GM10266 (cell line): ENCODE data around the gene PTGR3.
A peak's percentile ranks its signal among the peaks of the same experiment; 100 is the strongest.

Experiments
- DNase-seq: peaks from one replicate; pipeline ENCODE4 v3.0.0; 2012; ENCODE audit errors: extremely low spot score
- TF ChIP-seq, protein P1 (sequence below): IDR thresholded peaks from 2 replicates; pipeline ENCODE4 v1.5.1; 2012; ENCODE audit warnings: mild to moderate bottlenecking, low read depth; ENCODE audit not compliant: control insufficient read depth, insufficient read depth; ENCODE audit errors: missing control alignments

The PTGR3 gene

DNA sequence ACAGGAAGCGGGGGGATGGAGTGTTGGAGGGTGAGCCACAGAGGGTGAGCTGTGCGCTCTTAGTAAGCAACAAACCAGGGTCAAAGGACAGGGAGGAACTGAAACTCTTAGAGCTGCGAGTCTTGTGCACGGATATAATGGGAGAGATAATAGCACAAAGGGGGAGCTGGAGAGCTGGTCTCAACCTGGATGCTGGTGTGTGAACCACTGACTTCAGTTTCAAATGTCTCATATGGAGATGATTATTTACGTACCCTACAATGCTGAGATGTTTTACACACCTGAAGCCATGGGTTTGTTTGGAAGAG, 35.9 kb downstream of the PTGR3 start:
- TF ChIP-seq, protein P1, sequence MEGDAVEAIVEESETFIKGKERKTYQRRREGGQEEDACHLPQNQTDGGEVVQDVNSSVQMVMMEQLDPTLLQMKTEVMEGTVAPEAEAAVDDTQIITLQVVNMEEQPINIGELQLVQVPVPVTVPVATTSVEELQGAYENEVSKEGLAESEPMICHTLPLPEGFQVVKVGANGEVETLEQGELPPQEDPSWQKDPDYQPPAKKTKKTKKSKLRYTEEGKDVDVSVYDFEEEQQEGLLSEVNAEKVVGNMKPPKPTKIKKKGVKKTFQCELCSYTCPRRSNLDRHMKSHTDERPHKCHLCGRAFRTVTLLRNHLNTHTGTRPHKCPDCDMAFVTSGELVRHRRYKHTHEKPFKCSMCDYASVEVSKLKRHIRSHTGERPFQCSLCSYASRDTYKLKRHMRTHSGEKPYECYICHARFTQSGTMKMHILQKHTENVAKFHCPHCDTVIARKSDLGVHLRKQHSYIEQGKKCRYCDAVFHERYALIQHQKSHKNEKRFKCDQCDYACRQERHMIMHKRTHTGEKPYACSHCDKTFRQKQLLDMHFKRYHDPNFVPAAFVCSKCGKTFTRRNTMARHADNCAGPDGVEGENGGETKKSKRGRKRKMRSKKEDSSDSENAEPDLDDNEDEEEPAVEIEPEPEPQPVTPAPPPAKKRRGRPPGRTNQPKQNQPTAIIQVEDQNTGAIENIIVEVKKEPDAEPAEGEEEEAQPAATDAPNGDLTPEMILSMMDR = peak; percentile 37
- DNase-seq = peak; percentile 84

DNA sequence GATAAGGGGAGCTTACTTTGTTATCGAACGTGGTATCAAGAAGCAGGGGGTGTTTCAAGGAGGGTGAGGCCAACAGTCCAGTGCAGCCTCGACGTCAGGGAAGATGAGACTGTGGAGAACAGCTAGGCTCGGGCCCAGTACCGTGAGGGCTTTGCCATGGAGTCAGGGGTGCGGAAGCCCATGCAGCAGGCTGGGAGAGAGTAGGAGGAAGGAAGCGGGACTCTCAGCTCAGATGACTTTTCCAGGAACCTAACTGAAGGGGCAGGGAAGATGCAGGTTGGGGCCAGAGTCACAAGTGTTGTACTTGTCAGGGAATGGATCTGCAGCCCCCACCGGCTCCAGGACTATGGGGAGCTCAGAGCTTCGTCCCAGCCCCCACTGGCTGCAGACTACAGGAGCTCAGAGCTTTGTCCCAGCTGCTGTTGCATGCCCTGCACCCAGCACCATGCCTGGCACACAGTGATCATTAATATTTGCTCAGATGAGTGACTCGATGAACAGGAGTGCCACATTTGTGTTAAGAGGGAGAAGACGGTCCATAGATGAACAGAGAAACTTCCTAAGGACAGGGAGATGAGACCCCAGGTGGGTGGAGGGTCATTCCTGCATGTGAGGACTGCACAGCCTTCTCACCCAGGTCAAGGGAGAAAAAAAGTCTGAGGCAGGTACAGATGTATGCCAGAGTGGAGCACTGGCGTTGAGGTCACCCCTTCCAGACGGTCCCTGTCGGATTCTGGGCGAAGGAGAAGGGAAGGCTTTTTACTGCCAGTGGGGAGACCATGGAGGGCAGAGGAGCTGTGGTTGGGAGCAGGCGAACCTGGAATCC, 36.4 kb downstream of the PTGR3 start:
- TF ChIP-seq, protein P1 = no peak
- DNase-seq = no peak

DNA sequence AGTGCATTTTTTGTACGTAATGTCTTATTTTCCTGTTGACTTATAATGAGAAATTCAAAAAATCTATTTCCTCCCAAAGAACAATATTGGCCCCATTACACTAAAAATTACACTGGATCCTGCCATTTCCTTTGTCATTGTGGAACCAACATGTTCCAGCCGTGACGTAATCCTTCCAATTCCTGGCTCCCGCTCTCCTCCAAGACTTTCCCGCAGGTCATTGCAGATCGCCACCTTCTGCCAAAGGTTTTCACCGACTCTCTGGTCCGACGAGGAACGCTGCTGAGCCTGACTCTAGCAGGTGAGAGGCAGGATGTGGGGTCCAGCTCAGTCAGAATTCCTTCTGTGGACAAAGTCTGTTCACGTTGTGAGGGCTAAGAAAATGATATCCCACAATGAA, 38.0 kb downstream of the PTGR3 start:
- DNase-seq = no peak
- TF ChIP-seq, protein P1 = no peak

DNA sequence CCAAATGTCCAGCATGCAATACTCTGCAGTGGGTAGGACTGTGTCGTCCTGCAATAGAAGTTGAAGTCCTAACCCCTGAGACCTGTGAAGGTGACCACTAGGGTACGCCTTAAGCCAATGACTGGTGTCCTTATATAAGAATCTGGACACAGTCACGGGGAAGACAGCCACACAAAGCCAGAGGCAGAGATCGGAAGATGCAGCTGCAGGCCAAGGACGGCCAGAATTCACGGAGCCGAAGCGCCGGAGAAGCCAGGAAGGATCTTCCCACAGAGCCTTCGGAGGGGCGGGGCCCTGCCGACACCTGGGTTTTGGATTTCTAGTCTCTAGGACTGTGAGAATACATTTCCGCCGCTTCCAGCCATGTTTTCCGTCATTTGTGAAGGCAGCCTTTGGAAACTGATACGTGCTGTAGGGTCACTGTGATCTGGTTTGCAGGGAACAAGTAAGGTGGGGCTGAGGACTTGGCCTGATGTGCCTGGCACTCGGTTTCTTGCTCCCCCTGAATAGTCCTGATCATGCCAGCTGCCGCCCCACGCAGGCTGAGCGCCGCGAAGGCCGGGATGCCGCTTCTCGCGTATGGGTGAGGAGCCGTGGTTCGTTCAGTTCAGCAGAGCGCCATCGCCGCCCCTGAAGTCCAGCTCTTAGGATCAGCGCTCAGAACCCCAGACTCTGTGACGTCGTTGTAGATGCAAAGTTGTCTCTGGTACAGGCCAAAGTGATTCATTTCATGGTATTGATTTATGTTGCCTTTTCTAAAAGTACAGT, 38.7 kb downstream of the PTGR3 start:
- TF ChIP-seq, protein P1 = no peak
- no peak for DNase-seq

DNA sequence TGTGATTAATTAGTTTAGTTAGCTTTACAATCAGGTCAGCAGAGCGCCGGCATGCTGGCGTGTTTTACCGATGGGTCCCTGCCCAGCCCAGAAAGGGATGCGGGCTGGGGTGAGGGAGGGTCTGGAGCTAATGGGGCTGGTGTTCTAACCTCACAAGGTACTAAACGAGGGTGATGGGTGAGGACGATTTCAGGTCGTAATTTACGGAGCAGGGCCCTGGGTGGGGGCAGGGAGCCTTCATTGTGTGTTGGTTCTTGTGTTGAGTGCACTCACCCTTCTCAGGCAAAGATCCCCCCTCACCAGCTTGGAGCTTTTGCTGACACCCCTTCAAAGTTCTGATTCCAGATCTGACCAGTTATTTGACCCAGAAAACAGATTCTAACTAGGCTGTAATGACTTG, 39.5 kb downstream of the PTGR3 start:
- DNase-seq = no peak
- TF ChIP-seq, protein P1 = no peak

DNA sequence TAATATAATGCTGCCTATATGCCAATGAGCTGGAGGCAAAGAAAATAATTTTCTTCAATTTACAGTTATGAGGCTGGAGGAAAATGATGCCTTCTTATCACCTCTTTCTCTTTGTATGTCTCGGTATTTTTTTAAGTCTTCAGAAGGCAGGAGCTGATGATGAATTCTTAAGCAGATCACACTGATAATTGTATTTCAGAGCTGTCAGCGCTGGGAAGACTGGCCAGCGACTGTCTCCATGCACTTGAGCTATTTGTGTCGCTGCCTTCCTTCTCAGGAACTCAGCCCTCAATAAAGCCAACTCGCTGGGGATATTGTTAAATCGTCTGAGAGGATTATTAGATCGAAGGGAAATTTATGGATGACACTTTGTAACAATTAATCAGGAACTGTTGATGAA, 40.3 kb downstream of the PTGR3 start:
- DNase-seq = no peak
- TF ChIP-seq, protein P1 = no peak
